HepG2 (cell line): Measurements from ENCODE around the gene C1QL4. TPM values are rescaled to one million over a fixed set of nuclear protein-coding genes. Genes with fewer than 3 reads are reported as not detected.

ENCODE experiments used
- ELF1 ChIP-seq: sonication (generic); formaldehyde crosslinking; IDR thresholded peaks from 2 replicates; pipeline ENCODE4 v1.4.0; 2020; ENCODE audit warnings: missing genetic modification reagents
- GATAD2A ChIP-seq: IDR thresholded peaks from 2 replicates; pipeline ENCODE4 v1.6.1; 2016
- JUND ChIP-seq: sonication (generic); formaldehyde crosslinking; IDR thresholded peaks from 2 replicates; pipeline ENCODE4 v1.8.0; 2022; ENCODE audit warnings: mild to moderate bottlenecking, missing genetic modification reagents
- POLR2G ChIP-seq: fragments of 200-400 bp; formaldehyde crosslinking; IDR thresholded peaks from 2 replicates; pipeline ENCODE4 v1.6.1; 2018; ENCODE audit warnings: mild to moderate bottlenecking, low read depth, low read length, moderate library complexity
- SMYD3 ChIP-seq: sonication (generic); formaldehyde crosslinking; IDR thresholded peaks from 2 replicates; pipeline ENCODE4 v1.8.1; 2023; ENCODE audit warnings: mild to moderate bottlenecking, missing genetic modification reagents
- U2AF2 ChIP-seq: fragments of 200-400 bp; formaldehyde crosslinking; IDR thresholded peaks from 2 replicates; pipeline ENCODE4 v1.6.1; 2017; ENCODE audit warnings: low read depth, mild to moderate bottlenecking, low read length
- ZNF546 ChIP-seq: sonication (generic); formaldehyde crosslinking; conservative IDR thresholded peaks from 2 replicates; pipeline ENCODE4 v1.8.1; 2023; ENCODE audit warnings: mild to moderate bottlenecking, missing genetic modification reagents
- ZNF598 ChIP-seq: sonication (generic); formaldehyde crosslinking; IDR thresholded peaks from 2 replicates; pipeline ENCODE4 v1.5.1; 2020; ENCODE audit warnings: mild to moderate bottlenecking, missing genetic modification reagents, borderline replicate concordance
- ZNF775 ChIP-seq: sonication (generic); formaldehyde crosslinking; IDR thresholded peaks from 2 replicates; pipeline ENCODE4 v1.4.0; 2020; ENCODE audit warnings: missing genetic modification reagents, mild to moderate bottlenecking, moderate library complexity, borderline replicate concordance
- polyA plus RNA-seq, 8 experiments: library from polyadenylated mRNA; depleted of rRNA in 3 of 8; stranded (reverse) in 7 of 8; unstranded in 1 of 8; fragments of >200 nt; fragmentation: Illumina TruSeq in 4 of 8; extraction: Trizol in 4 of 8; gene quantifications; 2 replicates each; pipeline versions ENCODE4 v1.2.1 to v1.2.3, GENCODE V29; 2011 to 2016; ENCODE audit warnings: low read depth in 4 of 8, missing spikeins in 1 of 8, mixed read lengths in 1 of 8; ENCODE audit not compliant: insufficient read depth in 1 of 8
- total RNA-seq, 5 experiments: library from RNA; depleted of rRNA; stranded (reverse); fragments of >200 nt; fragmentation: Illumina TruSeq; extraction: Trizol; gene quantifications; 2 replicates each; pipeline ENCODE4 v1.2.3, GENCODE V29; 2016; ENCODE audit warnings: low read depth in 1 of 5
- TF ChIP-seq, protein P1 (sequence below): IDR thresholded peaks from 2 replicates; pipeline ENCODE4 v1.6.1; 2018; ENCODE audit warnings: missing genetic modification reagents, mild to moderate bottlenecking, missing compliant biosample characterization
- TF ChIP-seq, protein P2 (sequence below): sonication (generic); formaldehyde crosslinking; IDR thresholded peaks from 2 replicates; pipeline ENCODE4 v1.5.0; 2020; ENCODE audit warnings: mild to moderate bottlenecking, missing genetic modification reagents, borderline replicate concordance
- TF ChIP-seq, protein P3 (sequence below): sonication (generic); formaldehyde crosslinking; conservative IDR thresholded peaks from 2 replicates; pipeline ENCODE4 v1.4.0; 2020; ENCODE audit warnings: mild to moderate bottlenecking, missing genetic modification reagents, moderate library complexity
- TF ChIP-seq, protein P4 (sequence below): sonication (generic); formaldehyde crosslinking; IDR thresholded peaks from 2 replicates; pipeline ENCODE4 v1.9.0; 2021; ENCODE audit warnings: missing genetic modification reagents, borderline replicate concordance
- TF ChIP-seq, protein P5 (sequence below): IDR thresholded peaks from 2 replicates; pipeline ENCODE4 v1.6.1; 2016; ENCODE audit warnings: low read depth, control low read depth
- TF ChIP-seq, protein P6 (sequence below): sonication (generic); formaldehyde crosslinking; IDR thresholded peaks from 2 replicates; pipeline ENCODE4 v1.4.0; 2020; ENCODE audit warnings: missing genetic modification reagents

The C1QL4 gene
- total and polyA plus RNA-seq, 2 of the 13 experiments (the other 11 are each of a cell fraction or from before 2014, with no cell fraction given): 0.03 TPM; not detected in 1

DNA sequence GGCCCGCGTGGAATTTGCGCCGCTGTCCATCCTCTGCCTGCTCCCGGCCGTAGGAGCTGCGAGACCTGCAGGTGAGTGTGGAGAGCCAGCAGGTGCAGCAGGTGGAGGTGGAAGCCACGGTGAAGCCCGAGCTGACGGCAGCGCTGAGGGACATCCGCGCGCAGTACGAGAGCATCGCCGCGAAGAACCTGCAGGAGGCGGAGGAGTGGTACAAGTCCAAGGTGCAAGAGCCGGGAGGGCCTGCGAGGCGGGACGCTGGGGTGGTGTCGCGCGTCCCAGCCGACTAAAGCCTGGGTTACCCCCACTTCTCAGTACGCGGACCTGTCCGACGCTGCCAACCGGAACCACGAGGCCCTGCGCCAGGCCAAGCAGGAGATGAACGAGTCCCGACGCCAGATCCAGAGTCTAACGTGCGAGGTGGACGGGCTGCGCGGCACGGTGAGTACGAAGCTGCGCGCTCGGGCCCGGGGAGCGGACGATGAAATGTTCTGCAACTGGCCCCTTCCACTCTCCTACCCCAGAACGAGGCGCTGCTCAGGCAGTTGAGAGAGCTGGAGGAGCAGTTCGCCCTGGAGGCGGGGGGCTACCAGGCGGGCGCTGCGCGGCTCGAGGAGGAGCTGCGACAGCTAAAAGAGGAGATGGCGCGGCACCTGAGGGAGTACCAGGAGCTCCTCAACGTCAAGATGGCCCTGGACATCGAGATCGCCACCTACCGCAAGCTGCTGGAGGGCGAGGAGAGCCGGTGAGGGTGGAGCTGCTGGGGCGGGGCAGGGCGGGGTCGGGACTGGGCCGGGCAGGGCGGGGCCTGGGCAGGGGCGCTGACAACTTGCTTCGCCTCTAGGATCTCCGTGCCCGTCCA lies 39.9 kb downstream of the C1QL4 start (continued):
- no peak for TF ChIP-seq U2AF2
- no peak for TF ChIP-seq ELF1
- TF ChIP-seq GATAD2A (CRISPR knock-in tag): no peak
- TF ChIP-seq, protein P1, sequence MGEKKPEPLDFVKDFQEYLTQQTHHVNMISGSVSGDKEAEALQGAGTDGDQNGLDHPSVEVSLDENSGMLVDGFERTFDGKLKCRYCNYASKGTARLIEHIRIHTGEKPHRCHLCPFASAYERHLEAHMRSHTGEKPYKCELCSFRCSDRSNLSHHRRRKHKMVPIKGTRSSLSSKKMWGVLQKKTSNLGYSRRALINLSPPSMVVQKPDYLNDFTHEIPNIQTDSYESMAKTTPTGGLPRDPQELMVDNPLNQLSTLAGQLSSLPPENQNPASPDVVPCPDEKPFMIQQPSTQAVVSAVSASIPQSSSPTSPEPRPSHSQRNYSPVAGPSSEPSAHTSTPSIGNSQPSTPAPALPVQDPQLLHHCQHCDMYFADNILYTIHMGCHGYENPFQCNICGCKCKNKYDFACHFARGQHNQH (CRISPR knock-in tag): 0 out of 2 replicates have a peak, but pooled peaks have one; percentile 31
- no peak for TF ChIP-seq JUND (CRISPR knock-in tag)
- TF ChIP-seq, protein P2, sequence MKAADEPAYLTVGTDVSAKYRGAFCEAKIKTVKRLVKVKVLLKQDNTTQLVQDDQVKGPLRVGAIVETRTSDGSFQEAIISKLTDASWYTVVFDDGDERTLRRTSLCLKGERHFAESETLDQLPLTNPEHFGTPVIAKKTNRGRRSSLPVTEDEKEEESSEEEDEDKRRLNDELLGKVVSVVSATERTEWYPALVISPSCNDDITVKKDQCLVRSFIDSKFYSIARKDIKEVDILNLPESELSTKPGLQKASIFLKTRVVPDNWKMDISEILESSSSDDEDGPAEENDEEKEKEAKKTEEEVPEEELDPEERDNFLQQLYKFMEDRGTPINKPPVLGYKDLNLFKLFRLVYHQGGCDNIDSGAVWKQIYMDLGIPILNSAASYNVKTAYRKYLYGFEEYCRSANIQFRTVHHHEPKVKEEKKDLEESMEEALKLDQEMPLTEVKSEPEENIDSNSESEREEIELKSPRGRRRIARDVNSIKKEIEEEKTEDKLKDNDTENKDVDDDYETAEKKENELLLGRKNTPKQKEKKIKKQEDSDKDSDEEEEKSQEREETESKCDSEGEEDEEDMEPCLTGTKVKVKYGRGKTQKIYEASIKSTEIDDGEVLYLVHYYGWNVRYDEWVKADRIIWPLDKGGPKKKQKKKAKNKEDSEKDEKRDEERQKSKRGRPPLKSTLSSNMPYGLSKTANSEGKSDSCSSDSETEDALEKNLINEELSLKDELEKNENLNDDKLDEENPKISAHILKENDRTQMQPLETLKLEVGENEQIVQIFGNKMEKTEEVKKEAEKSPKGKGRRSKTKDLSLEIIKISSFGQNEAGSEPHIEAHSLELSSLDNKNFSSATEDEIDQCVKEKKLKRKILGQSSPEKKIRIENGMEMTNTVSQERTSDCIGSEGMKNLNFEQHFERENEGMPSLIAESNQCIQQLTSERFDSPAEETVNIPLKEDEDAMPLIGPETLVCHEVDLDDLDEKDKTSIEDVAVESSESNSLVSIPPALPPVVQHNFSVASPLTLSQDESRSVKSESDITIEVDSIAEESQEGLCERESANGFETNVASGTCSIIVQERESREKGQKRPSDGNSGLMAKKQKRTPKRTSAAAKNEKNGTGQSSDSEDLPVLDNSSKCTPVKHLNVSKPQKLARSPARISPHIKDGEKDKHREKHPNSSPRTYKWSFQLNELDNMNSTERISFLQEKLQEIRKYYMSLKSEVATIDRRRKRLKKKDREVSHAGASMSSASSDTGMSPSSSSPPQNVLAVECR (CRISPR knock-in tag): no peak
- TF ChIP-seq POLR2G: no peak
- no peak for TF ChIP-seq ZNF546 (CRISPR knock-in tag)
- TF ChIP-seq, protein P3, sequence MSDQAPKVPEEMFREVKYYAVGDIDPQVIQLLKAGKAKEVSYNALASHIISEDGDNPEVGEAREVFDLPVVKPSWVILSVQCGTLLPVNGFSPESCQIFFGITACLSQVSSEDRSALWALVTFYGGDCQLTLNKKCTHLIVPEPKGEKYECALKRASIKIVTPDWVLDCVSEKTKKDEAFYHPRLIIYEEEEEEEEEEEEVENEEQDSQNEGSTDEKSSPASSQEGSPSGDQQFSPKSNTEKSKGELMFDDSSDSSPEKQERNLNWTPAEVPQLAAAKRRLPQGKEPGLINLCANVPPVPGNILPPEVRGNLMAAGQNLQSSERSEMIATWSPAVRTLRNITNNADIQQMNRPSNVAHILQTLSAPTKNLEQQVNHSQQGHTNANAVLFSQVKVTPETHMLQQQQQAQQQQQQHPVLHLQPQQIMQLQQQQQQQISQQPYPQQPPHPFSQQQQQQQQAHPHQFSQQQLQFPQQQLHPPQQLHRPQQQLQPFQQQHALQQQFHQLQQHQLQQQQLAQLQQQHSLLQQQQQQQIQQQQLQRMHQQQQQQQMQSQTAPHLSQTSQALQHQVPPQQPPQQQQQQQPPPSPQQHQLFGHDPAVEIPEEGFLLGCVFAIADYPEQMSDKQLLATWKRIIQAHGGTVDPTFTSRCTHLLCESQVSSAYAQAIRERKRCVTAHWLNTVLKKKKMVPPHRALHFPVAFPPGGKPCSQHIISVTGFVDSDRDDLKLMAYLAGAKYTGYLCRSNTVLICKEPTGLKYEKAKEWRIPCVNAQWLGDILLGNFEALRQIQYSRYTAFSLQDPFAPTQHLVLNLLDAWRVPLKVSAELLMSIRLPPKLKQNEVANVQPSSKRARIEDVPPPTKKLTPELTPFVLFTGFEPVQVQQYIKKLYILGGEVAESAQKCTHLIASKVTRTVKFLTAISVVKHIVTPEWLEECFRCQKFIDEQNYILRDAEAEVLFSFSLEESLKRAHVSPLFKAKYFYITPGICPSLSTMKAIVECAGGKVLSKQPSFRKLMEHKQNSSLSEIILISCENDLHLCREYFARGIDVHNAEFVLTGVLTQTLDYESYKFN (CRISPR knock-in tag): no peak
- TF ChIP-seq, protein P4, sequence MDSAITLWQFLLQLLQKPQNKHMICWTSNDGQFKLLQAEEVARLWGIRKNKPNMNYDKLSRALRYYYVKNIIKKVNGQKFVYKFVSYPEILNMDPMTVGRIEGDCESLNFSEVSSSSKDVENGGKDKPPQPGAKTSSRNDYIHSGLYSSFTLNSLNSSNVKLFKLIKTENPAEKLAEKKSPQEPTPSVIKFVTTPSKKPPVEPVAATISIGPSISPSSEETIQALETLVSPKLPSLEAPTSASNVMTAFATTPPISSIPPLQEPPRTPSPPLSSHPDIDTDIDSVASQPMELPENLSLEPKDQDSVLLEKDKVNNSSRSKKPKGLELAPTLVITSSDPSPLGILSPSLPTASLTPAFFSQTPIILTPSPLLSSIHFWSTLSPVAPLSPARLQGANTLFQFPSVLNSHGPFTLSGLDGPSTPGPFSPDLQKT (CRISPR knock-in tag): no peak
- TF ChIP-seq, protein P5, sequence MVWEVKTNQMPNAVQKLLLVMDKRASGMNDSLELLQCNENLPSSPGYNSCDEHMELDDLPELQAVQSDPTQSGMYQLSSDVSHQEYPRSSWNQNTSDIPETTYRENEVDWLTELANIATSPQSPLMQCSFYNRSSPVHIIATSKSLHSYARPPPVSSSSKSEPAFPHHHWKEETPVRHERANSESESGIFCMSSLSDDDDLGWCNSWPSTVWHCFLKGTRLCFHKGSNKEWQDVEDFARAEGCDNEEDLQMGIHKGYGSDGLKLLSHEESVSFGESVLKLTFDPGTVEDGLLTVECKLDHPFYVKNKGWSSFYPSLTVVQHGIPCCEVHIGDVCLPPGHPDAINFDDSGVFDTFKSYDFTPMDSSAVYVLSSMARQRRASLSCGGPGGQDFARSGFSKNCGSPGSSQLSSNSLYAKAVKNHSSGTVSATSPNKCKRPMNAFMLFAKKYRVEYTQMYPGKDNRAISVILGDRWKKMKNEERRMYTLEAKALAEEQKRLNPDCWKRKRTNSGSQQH (CRISPR knock-in tag): no peak
- no peak for TF ChIP-seq SMYD3 (CRISPR knock-in tag)
- TF ChIP-seq, protein P6, sequence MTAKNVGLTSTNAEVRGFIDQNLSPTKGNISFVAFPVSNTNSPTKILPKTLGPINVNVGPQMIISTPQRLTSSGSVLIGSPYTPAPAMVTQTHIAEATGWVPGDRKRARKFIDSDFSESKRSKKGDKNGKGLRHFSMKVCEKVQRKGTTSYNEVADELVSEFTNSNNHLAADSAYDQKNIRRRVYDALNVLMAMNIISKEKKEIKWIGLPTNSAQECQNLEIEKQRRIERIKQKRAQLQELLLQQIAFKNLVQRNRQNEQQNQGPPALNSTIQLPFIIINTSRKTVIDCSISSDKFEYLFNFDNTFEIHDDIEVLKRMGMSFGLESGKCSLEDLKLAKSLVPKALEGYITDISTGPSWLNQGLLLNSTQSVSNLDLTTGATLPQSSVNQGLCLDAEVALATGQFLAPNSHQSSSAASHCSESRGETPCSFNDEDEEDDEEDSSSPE (CRISPR knock-in tag): no peak
- no peak for TF ChIP-seq ZNF775 (CRISPR knock-in tag)
- no peak for TF ChIP-seq ZNF598 (CRISPR knock-in tag)
